ENCODE results near the gene NAALAD2. TPM values are rescaled to one million over a fixed set of nuclear protein-coding genes. Genes with fewer than 3 reads are reported as not detected.
"Not testable (repeated sequence)": the region's sequence is repeated elsewhere in the genome, so short reads cannot be mapped to it uniquely, and the experiment has no call there.

NAALAD2 gene
- total RNA-seq, 2 donors from 2014 or later, result 1.3 to 2.0 TPM

- intact Hi-C loops (cut with DNase I), result loop anchor here in 1 of 2 donors (5.0 kb wide), 1 partner anchor 657 kb away; no protein-coding TSS in a partner anchor
- no peak for DNase-seq (ENCODE audit: low spot score)
These were observed 45.5 kb downstream of the NAALAD2 start for GRCh38 chr11:90179923-90180322.

- no peak for DNase-seq (ENCODE audit: low spot score)
- intact Hi-C loops (cut with DNase I), result no loop called here
These were observed 53.4 kb downstream of the NAALAD2 start for GRCh38 chr11:90187839-90188238.

- DNase-seq (ENCODE audit: low spot score), result no peak
- intact Hi-C loops (cut with DNase I), result no loop called here
These were observed 54.5 kb downstream of the NAALAD2 start for GRCh38 chr11:90189011-90189410.

GRCh38 chr11:90192869-90193582 lies 58.6 kb downstream of the NAALAD2 start:
- DNase-seq (ENCODE audit: low spot score), result no peak
- intact Hi-C loops (cut with DNase I), result no loop called here

GRCh38 chr11:90197377-90197776 lies 62.9 kb downstream of the NAALAD2 start:
- intact Hi-C loops (cut with DNase I), result no loop called here

GRCh38 chr11:90202342-90202741 lies 67.9 kb downstream of the NAALAD2 start:
- DNase-seq (ENCODE audit: low spot score), result no peak
- intact Hi-C loops (cut with DNase I), result no loop called here

More at GRCh38 chr11:90197377-90197776, 62.9 kb downstream of the NAALAD2 start:
- DNase-seq (ENCODE audit: low spot score), result no peak

GRCh38 chr11:90204407-90204806 lies 69.9 kb downstream of the NAALAD2 start:
- peak; percentile 22 for DNase-seq (ENCODE audit: low spot score)
- intact Hi-C loops (cut with DNase I), result no loop called here

GRCh38 chr11:90204832-90205646 lies 70.6 kb downstream of the NAALAD2 start:
- intact Hi-C loops (cut with DNase I), result no loop called here
- DNase-seq (ENCODE audit: low spot score), result no peak

- DNase-seq (ENCODE audit: low spot score), result peak; percentile 26
- intact Hi-C loops (cut with DNase I), result not testable (repeated sequence)
These were observed 73.5 kb downstream of the NAALAD2 start for GRCh38 chr11:90207992-90208391.

- intact Hi-C loops (cut with DNase I), result no loop called here
- no peak for DNase-seq (ENCODE audit: low spot score)
These were observed 74.4 kb downstream of the NAALAD2 start for GRCh38 chr11:90208857-90209256.

GRCh38 chr11:90213322-90213721 lies 78.9 kb downstream of the NAALAD2 start:
- no peak for DNase-seq (ENCODE audit: low spot score)
- intact Hi-C loops (cut with DNase I), result no loop called here

- intact Hi-C loops (cut with DNase I), result no loop called here
- no peak for DNase-seq (ENCODE audit: low spot score)
These were observed 82.1 kb downstream of the NAALAD2 start for GRCh38 chr11:90216611-90217010.

GRCh38 chr11:90218606-90219005 lies 84.1 kb downstream of the NAALAD2 start:
- intact Hi-C loops (cut with DNase I), result no loop called here
- peak; percentile 76 for DNase-seq (ENCODE audit: low spot score)

- intact Hi-C loops (cut with DNase I), result no loop called here
- DNase-seq (ENCODE audit: low spot score), result no peak
These were observed 85.0 kb downstream of the NAALAD2 start for GRCh38 chr11:90219438-90219837.

GRCh38 chr11:90220391-90220790 lies 85.9 kb downstream of the NAALAD2 start:
- no peak for DNase-seq (ENCODE audit: low spot score)
- intact Hi-C loops (cut with DNase I), result no loop called here

- intact Hi-C loops (cut with DNase I), result no loop called here
These were observed 87.5 kb downstream of the NAALAD2 start for GRCh38 chr11:90221803-90222458.

GRCh38 chr11:90222459-90223247 lies 88.2 kb downstream of the NAALAD2 start, which contains the start of gene CHORDC1:
Gene CHORDC1 (minus strand): TSS chr11:90223049. CDS start chr11:90222954, 95 bp downstream.
- peak; percentile 97 for DNase-seq (ENCODE audit: low spot score)
- intact Hi-C loops (cut with DNase I), result no loop called here

More at GRCh38 chr11:90221803-90222458, 87.5 kb downstream of the NAALAD2 start:
- no peak for DNase-seq (ENCODE audit: low spot score)

- DNase-seq (ENCODE audit: low spot score), result no peak
- intact Hi-C loops (cut with DNase I), result no loop called here
These were observed 88.8 kb downstream of the NAALAD2 start for GRCh38 chr11:90223248-90223585.

GRCh38 chr11:90228056-90228455 lies 93.6 kb downstream of the NAALAD2 start:
- no peak for DNase-seq (ENCODE audit: low spot score)
- intact Hi-C loops (cut with DNase I), result no loop called here
